ENCODE measurements around the gene ULK4.

Gene ULK4

GRCh38 chr3:41357271-41357670 is 604.6 kb downstream of the ULK4 start:
- POLR2A ChIA-PET: no interaction called here
- CTCF ChIA-PET: no interaction called here
- DNase-seq (ENCODE audit: extremely low spot score): no peak
- TF ChIP-seq TARDBP (IDR thresholded peaks at IDR 0.05) (no peak), FOXM1 (IDR thresholded peaks at IDR 0.05; ENCODE audit: borderline replicate concordance) (no peak), BHLHE40 (IDR thresholded peaks at IDR 0.05; ENCODE audit: borderline replicate concordance) (no peak), FOXK2 (IDR thresholded peaks at IDR 0.05) (no peak), PKNOX1 (IDR thresholded peaks at IDR 0.05) (no peak)

GRCh38 chr3:41356775-41357174 is 605.1 kb downstream of the ULK4 start:
- ChIA-PET CTCF (no interaction called here), POLR2A (no interaction called here)
- no peak for DNase-seq (ENCODE audit: extremely low spot score)
- no peak for TF ChIP-seq CTBP1 (IDR thresholded peaks at IDR 0.05; ENCODE audit: borderline replicate concordance)
- no peak for TF ChIP-seq LEF1 (IDR thresholded peaks at IDR 0.05; ENCODE audit: borderline replicate concordance)
- no peak for TF ChIP-seq L3MBTL2 (conservative IDR thresholded peaks at IDR 0.05)
- TF ChIP-seq NFRKB (IDR thresholded peaks at IDR 0.05): no peak
- no peak for TF ChIP-seq HDGF (IDR thresholded peaks at IDR 0.05; ENCODE audit: borderline replicate concordance)
- TF ChIP-seq ELF4 (IDR thresholded peaks at IDR 0.05): no peak
- TF ChIP-seq FOXA1 (IDR thresholded peaks at IDR 0.05): no peak
- no peak for TF ChIP-seq FOXK2 (IDR thresholded peaks at IDR 0.05)
- TF ChIP-seq SP1 (IDR thresholded peaks at IDR 0.05): no peak
- TF ChIP-seq BHLHE40 (IDR thresholded peaks at IDR 0.05; ENCODE audit: borderline replicate concordance): no peak
- TF ChIP-seq ARNT (IDR thresholded peaks at IDR 0.05): no peak
- TF ChIP-seq TARDBP (IDR thresholded peaks at IDR 0.05): no peak
- no peak for TF ChIP-seq PKNOX1 (IDR thresholded peaks at IDR 0.05)
- TF ChIP-seq SUZ12 (IDR thresholded peaks at IDR 0.05): no peak
- TF ChIP-seq ZNF384 (IDR thresholded peaks at IDR 0.05): no peak
- TF ChIP-seq FOXM1 (IDR thresholded peaks at IDR 0.05; ENCODE audit: borderline replicate concordance): no peak

- POLR2A ChIA-PET: no interaction called here
- CTCF ChIA-PET: no interaction called here
- DNase-seq (ENCODE audit: extremely low spot score): no peak
- TF ChIP-seq ARNT (IDR thresholded peaks at IDR 0.05) (no peak), ELF4 (IDR thresholded peaks at IDR 0.05) (no peak), BHLHE40 (IDR thresholded peaks at IDR 0.05; ENCODE audit: borderline replicate concordance) (no peak), TARDBP (IDR thresholded peaks at IDR 0.05) (no peak), LEF1 (IDR thresholded peaks at IDR 0.05; ENCODE audit: borderline replicate concordance) (no peak), L3MBTL2 (conservative IDR thresholded peaks at IDR 0.05) (no peak)
Measured at GRCh38 chr3:41352510-41352909, 609.4 kb downstream of the ULK4 start.

GRCh38 chr3:41350441-41350840 is 611.5 kb downstream of the ULK4 start:
- ChIA-PET CTCF (no interaction called here), POLR2A (no interaction called here)
- DNase-seq (ENCODE audit: extremely low spot score): no peak
- TF ChIP-seq LEF1 (IDR thresholded peaks at IDR 0.05; ENCODE audit: borderline replicate concordance) (no peak), L3MBTL2 (conservative IDR thresholded peaks at IDR 0.05) (no peak), BHLHE40 (IDR thresholded peaks at IDR 0.05; ENCODE audit: borderline replicate concordance) (no peak), FOXM1 (IDR thresholded peaks at IDR 0.05; ENCODE audit: borderline replicate concordance) (no peak), ELF4 (IDR thresholded peaks at IDR 0.05) (no peak), NFRKB (IDR thresholded peaks at IDR 0.05) (no peak), FOXA1 (IDR thresholded peaks at IDR 0.05) (no peak), PKNOX1 (IDR thresholded peaks at IDR 0.05) (no peak), FOXK2 (IDR thresholded peaks at IDR 0.05) (no peak), SP1 (IDR thresholded peaks at IDR 0.05) (no peak), SUZ12 (IDR thresholded peaks at IDR 0.05) (no peak), TARDBP (IDR thresholded peaks at IDR 0.05) (no peak), ARNT (IDR thresholded peaks at IDR 0.05) (no peak), ZNF384 (IDR thresholded peaks at IDR 0.05) (no peak), HDGF (IDR thresholded peaks at IDR 0.05; ENCODE audit: borderline replicate concordance) (no peak), CTBP1 (IDR thresholded peaks at IDR 0.05; ENCODE audit: borderline replicate concordance) (no peak)

- TF ChIP-seq ELF4 (IDR thresholded peaks at IDR 0.05) (no peak), FOXA1 (IDR thresholded peaks at IDR 0.05) (no peak), TARDBP (IDR thresholded peaks at IDR 0.05) (no peak), FOXM1 (IDR thresholded peaks at IDR 0.05; ENCODE audit: borderline replicate concordance) (no peak), PKNOX1 (IDR thresholded peaks at IDR 0.05) (no peak), CTBP1 (IDR thresholded peaks at IDR 0.05; ENCODE audit: borderline replicate concordance) (no peak), SUZ12 (IDR thresholded peaks at IDR 0.05) (no peak), LEF1 (IDR thresholded peaks at IDR 0.05; ENCODE audit: borderline replicate concordance) (no peak), HDGF (IDR thresholded peaks at IDR 0.05; ENCODE audit: borderline replicate concordance) (no peak), FOXK2 (IDR thresholded peaks at IDR 0.05) (no peak), BHLHE40 (IDR thresholded peaks at IDR 0.05; ENCODE audit: borderline replicate concordance) (no peak)
- ChIA-PET CTCF (no interaction called here), POLR2A (no interaction called here)
- DNase-seq (ENCODE audit: extremely low spot score): no peak
Measured at GRCh38 chr3:41348401-41348800, 613.5 kb downstream of the ULK4 start.

GRCh38 chr3:41346698-41347270 is 615.1 kb downstream of the ULK4 start:
- no peak for DNase-seq (ENCODE audit: extremely low spot score)
- CTCF ChIA-PET: no interaction called here
- TF ChIP-seq PKNOX1 (IDR thresholded peaks at IDR 0.05) (no peak), CTBP1 (IDR thresholded peaks at IDR 0.05; ENCODE audit: borderline replicate concordance) (no peak)
- POLR2A ChIA-PET: no interaction called here
